ENCODE measurements around the gene CYB561.
"Not testable (repeated sequence)": the region's sequence is repeated elsewhere in the genome, so short reads cannot be mapped to it uniquely, and the experiment has no call there.

CYB561 gene

GRCh38 chr17:63480192-63480784 lies 34.2 kb upstream of the CYB561 start:
- DNase-seq (ENCODE audit: low read depth, low spot score), result no peak

GRCh38 chr17:63479495-63480184 lies 33.5 kb upstream of the CYB561 start:
- H3K27ac ChIP-seq, result no peak overlapping the region
- no peak for DNase-seq (ENCODE audit: low read depth, low spot score)

More at GRCh38 chr17:63480192-63480784, 34.2 kb upstream of the CYB561 start:
- H3K27ac ChIP-seq, result no peak overlapping the region

GRCh38 chr17:63478814-63479494 lies 32.8 kb upstream of the CYB561 start:
- H3K27ac ChIP-seq, result no peak overlapping the region
- peak; percentile 74 for DNase-seq (ENCODE audit: low read depth, low spot score)

GRCh38 chr17:63477480-63478440 lies 31.7 kb upstream of the CYB561 start:
- H3K27ac ChIP-seq, result no peak overlapping the region
- no peak for DNase-seq (ENCODE audit: low read depth, low spot score)

GRCh38 chr17:63476854-63477479 lies 30.9 kb upstream of the CYB561 start, which contains the start of gene ACE:
Gene ACE, plus strand, starts transcription at chr17:63477061. Its CDS starts 34 bp downstream, at chr17:63477095.
- no peak within 1 kb of the TSS for H3K27ac ChIP-seq
- no peak for DNase-seq (ENCODE audit: low read depth, low spot score)

- DNase-seq (ENCODE audit: low read depth, low spot score), result no peak
- no peak overlapping the region for H3K27ac ChIP-seq
These were observed 30.4 kb upstream of the CYB561 start for GRCh38 chr17:63476459-63476853.

- H3K27ac ChIP-seq, result no peak overlapping the region
- DNase-seq (ENCODE audit: low read depth, low spot score), result no peak
These were observed 29.6 kb upstream of the CYB561 start for GRCh38 chr17:63475491-63476412.

GRCh38 chr17:63474586-63475460 lies 28.7 kb upstream of the CYB561 start:
- H3K27ac ChIP-seq, result no peak overlapping the region
- DNase-seq (ENCODE audit: low read depth, low spot score), result no peak

GRCh38 chr17:63474174-63474573 lies 28.1 kb upstream of the CYB561 start:
- DNase-seq (ENCODE audit: low read depth, low spot score), result no peak
- no peak overlapping the region for H3K27ac ChIP-seq

GRCh38 chr17:63468099-63468498 lies 22.0 kb upstream of the CYB561 start:
- DNase-seq (ENCODE audit: low read depth, low spot score); H3K27ac ChIP-seq: not testable (repeated sequence)

- no peak for DNase-seq (ENCODE audit: low read depth, low spot score)
- H3K27ac ChIP-seq, result no peak overlapping the region
These were observed 18.7 kb upstream of the CYB561 start for GRCh38 chr17:63464691-63465236.

- no peak for DNase-seq (ENCODE audit: low read depth, low spot score)
- no peak overlapping the region for H3K27ac ChIP-seq
These were observed 17.7 kb upstream of the CYB561 start for GRCh38 chr17:63463771-63464170.

GRCh38 chr17:63460018-63460417 lies 13.9 kb upstream of the CYB561 start:
- DNase-seq (ENCODE audit: low read depth, low spot score), result no peak
- H3K27ac ChIP-seq, result no peak overlapping the region

- no peak overlapping the region for H3K27ac ChIP-seq
- DNase-seq (ENCODE audit: low read depth, low spot score), result no peak
These were observed 12.4 kb upstream of the CYB561 start for GRCh38 chr17:63458478-63458877.

- H3K27ac ChIP-seq, result no peak overlapping the region
- no peak for DNase-seq (ENCODE audit: low read depth, low spot score)
These were observed 9.3 kb upstream of the CYB561 start for GRCh38 chr17:63455417-63455816.

GRCh38 chr17:63454915-63455314 lies 8.8 kb upstream of the CYB561 start:
- no peak for DNase-seq (ENCODE audit: low read depth, low spot score)
- no peak overlapping the region for H3K27ac ChIP-seq

GRCh38 chr17:63454357-63454756 lies 8.3 kb upstream of the CYB561 start:
- not testable (repeated sequence) for DNase-seq (ENCODE audit: low read depth, low spot score); H3K27ac ChIP-seq
